Ramos (cell line): Measurements from ENCODE around the gene CDYL.

Experiments used
- in situ Hi-C: fragments of 300-500 bp; cut with MboI; formaldehyde crosslinking; loops from one replicate; pipeline ENCODE4 v1.14.3; 2022; ENCODE audit warnings: low sequenced_read_pairs; ENCODE audit not compliant: unreplicated experiment

CDYL gene

GRCh38 chr6:4947716-4948115, 171.5 kb downstream of the CDYL start:
- in situ Hi-C loops: no loop called here

DNA sequence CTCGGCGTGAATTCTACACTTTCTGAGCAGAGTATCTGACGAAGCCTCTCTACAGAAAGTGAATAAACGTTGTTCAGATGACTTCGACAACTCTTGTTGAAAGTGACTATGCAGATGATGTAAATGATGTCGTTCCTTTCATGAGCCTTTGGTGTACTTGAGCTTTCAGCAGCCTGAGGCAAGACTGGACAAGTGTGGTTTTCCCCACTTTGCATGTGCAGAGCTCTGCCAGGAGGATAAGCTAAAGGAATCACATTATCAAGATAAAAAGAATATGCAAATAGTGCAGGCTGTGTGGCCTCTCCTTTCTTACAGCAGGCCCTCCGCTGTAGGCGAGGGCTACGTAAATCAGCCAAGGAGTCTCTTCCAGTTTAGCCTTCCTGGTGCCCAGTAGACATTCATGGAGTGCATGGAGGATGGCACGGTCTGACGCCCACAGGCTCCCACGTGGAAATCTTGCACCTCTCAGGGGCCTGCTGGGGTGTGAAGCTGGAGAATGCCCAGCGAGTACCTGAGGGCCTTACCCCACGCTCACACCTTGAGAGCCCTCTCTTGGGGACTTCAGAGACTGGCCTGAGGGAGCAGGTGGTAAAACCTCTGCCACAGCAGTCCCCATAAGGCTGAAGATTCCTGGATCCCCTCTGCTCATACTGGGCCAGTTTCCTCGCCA, 172.7 kb downstream of the CDYL start:
- in situ Hi-C loops: no loop called here

- in situ Hi-C loops: no loop called here
Observed at GRCh38 chr6:4950076-4950475, 173.9 kb downstream of the CDYL start.

GRCh38 chr6:4950836-4951533, 174.8 kb downstream of the CDYL start:
- in situ Hi-C loops: no loop called here

DNA sequence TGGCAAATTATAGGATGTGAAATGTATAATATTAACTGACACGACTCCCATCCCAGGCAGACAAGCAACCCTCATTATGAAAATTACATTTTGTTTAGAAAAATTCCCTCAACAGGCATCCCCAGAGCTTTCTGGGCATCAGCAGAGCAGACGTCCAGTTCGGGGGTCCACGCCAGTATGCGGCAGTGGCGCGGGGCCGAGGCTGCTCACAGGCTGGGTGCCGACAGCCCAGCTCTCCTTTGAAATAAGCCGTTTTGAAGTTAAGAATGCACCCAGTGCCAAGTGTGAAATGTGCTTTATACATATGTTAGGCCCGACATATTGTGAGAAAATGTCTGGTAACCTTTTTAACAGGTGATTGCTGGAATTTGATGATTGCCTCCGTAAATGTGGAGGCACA, 177.2 kb downstream of the CDYL start:
- in situ Hi-C loops: no loop called here

- in situ Hi-C loops: no loop called here
Observed at GRCh38 chr6:4956625-4957024, 180.4 kb downstream of the CDYL start.

DNA sequence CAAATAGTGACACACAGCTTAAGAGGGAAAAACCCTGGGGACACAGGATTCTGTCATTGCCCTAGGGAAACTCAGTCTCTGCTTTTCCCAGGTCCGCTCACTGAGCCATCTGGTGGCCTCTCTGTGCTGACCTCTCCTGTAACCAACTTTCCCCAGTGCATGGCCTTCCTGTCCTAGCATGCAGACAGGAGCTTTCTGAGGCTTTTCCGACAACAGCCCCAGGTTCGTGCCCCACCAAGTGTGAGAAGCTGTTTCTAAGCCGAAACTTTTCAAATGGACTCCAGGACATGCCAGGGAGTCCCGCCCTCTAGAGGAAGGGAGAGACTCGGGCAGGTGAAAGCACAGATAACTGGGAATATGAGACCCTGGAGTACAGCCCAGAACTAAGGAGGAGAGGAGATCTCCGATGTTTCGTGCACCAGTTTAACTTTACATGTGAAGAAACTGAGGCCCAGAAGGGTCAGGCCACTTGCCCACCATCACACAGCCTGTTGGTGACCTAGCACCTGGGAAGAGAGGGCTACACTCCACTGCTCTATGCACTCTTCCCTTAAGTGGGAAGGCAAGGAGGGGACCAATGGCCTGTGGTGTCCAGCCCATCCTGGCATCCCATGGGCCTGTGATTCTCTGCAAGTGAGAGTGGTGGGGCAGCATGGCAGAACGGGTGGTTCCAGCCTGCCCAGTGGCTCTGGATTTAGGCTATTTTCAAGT, 181.5 kb downstream of the CDYL start:
- in situ Hi-C loops: no loop called here

DNA sequence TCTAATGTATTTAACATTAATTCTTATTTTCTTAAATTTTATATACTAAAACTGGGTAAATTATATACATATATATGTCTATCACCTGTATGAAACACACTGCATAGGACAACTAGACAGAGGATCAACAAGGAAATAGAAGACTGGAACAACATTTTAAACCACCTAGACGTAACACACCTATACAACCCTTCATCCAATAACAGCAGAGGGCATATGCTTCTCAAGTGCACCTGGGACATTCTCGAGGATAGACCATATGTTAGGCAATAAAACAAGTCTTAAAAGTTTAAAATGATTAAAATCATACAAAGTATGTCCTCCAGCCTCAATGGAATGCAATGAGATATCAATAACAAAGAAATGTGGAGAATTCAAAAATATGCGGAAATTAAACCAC, 182.4 kb downstream of the CDYL start:
- in situ Hi-C loops: no loop called here

DNA sequence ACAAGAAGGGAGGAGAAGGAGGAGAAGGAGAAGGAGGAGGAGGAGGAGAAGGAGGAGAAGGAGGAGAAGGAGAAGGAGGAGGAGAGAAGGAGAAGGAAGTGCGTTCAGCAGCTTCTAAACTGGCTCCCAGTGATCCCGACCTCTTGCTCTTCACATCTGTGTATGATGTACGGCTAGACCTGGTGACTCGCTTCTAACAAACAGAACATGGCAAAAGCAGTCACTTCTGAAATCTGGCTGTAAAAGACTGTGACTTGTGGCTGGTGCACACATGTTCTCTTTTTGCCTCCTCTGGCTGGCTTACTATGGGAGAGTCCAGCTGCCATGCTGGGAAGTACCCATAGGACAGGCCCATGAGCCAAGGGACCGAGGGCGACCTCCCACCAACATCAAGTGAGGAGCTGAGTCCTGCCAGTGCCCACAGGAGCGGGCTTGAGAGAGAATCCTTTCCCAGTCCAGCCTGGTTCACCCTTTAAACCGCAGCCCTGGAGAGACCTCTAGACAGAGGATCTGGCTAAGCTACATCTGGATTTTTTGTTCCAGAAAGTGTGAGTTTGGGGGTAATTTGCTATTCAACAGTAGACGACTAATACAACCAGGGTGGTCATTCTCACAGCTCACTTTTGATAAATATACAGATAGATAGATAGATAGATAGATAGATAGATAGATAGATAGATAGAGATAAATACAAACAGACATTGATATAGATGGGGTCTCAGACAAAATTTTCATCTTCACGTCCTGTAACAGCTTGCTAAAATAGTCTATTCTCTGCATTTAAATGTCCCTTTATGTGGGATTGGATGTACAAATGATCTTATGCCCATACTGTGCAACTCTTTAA, 185.3 kb downstream of the CDYL start:
- in situ Hi-C loops: no loop called here

- in situ Hi-C loops: no loop called here
Observed at GRCh38 chr6:4962905-4963304, 186.7 kb downstream of the CDYL start.

DNA sequence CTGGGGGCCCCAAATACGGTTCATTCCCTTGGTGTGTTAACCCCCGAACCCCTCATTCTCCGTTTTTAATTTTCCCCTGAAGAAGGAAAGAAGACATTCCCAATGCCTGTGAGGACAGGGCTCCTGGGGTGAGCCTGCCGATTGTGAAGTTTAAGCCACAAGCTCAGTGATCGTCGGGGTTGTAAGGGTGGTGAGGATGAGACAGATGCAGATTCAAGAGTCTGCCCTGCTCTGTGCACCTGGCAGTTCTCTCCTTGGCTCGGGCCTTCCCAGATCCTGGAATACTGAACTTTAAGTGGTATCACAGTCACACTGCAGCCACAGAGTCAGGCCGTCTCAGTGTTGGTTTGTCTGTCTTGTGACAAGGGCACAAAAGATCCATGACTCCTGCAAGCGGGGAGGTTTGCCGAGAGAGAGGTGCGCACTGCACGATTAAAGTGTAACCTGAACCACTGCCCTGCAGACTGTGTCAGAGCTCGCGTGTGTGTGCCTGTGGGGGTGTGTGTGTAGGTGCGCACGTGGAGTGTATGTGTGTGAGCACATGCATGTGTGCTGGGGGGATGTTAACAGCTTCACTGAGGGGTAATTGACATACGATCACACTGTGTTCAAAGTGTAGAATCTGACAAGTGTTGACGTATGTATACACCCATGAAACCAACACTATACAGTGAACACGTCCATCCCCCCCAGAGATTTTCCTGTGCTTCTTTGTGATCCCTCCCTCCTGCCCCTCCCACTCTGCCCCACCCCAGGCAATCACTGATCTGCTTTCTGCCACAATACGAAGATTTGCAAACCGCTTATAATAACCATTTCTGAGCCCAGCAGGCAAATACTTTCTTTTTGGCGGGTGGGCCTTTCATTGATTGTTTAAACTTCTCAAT, 188.7 kb downstream of the CDYL start:
- in situ Hi-C loops: no loop called here

GRCh38 chr6:4965562-4966389, 189.6 kb downstream of the CDYL start:
- in situ Hi-C loops: no loop called here

- in situ Hi-C loops: no loop called here
Observed at GRCh38 chr6:4967301-4968030, 191.3 kb downstream of the CDYL start.

DNA sequence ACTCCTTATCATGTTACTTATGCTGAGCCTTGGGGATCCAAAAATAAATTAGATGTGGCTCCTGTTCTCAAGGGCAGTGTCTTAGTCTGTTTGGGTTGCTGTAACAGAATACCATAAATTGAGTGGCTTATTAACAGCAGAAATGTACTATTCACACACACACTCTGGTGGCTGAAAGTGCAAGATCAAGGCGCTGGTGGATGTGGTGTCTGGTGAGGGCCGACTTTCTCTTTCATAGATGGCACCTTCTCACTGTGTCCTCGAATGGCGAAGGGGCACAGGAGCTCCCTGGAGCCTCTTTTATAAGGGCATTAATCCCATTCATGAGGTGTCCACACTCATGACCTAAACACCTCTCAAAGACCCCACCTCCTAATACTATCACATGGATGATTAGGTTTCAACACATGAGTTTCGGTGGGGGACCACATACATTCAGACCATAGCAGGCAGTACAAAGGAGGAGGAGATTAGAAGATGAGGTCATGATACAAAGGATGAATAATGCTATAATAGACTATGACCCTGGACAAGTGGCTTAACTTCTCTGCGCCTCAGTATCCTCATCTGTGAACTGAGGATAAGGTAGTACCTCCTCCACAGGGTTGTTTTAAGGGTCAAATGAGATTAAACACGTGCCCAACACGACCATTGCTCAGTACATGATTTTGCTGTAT, 193.5 kb downstream of the CDYL start:
- in situ Hi-C loops: no loop called here

- in situ Hi-C loops: no loop called here
Observed at GRCh38 chr6:4970739-4971395, 194.7 kb downstream of the CDYL start.

DNA sequence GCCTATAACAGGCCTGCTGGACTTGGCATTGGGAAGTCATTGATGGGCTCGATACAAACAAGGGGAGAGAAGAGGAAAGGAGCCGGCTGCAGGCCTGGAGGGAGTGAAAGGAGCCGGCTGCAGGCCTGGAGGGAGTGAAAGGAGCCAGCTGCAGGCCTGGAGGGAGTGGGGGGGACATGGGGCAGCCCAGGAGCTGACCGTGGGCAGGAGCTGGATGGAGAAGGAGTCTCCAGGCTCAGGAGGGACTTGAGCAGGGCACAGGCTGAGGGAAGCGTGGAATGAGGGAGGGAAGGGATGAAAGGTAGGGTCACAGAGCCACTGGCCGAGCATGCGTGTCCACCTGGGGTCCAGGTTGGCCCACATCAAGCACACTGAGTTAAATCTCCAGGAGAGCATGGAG, 195.6 kb downstream of the CDYL start:
- in situ Hi-C loops: no loop called here

DNA sequence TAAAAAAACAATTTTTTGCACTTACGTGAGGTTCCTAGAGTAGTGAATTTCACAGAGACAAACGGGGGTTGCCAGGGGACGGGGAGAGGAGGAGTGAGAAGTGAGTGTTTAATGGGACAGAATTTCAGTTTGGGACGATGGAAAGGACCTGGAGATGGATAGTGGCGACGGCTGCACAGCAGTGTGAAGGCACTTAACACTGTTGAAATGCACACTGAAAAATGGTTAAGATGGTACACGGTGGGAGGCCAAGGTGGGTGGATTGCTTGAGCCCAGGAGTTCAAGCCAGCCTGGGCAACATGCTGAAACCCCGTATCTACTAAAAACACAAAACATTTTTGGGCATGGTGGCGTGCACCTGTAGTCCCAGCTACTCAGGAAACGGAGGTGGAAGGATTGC, 196.2 kb downstream of the CDYL start:
- in situ Hi-C loops: no loop called here
